A673 (cell line): Measurements from ENCODE around the gene NRDC.

Experiments
- CTCF ChIP-seq: fragments of 300-800, 200-600 bp; sonication (generic); conservative IDR thresholded peaks from 2 replicates; pipeline ENCODE4 v1.5.1; 2017; ENCODE audit warnings: low read depth, mild to moderate bottlenecking, antibody characterized with exemption, low read length, moderate library complexity, mixed read lengths
- EZH2 ChIP-seq: fragments of 200-600 bp; sonication (generic); IDR thresholded peaks from 2 replicates; pipeline ENCODE4 v1.6.1; 2017; ENCODE audit warnings: borderline replicate concordance, low read depth, mild to moderate bottlenecking, mixed read lengths, antibody characterized with exemption, low read length; ENCODE audit not compliant: poor library complexity, severe bottlenecking

DNA sequence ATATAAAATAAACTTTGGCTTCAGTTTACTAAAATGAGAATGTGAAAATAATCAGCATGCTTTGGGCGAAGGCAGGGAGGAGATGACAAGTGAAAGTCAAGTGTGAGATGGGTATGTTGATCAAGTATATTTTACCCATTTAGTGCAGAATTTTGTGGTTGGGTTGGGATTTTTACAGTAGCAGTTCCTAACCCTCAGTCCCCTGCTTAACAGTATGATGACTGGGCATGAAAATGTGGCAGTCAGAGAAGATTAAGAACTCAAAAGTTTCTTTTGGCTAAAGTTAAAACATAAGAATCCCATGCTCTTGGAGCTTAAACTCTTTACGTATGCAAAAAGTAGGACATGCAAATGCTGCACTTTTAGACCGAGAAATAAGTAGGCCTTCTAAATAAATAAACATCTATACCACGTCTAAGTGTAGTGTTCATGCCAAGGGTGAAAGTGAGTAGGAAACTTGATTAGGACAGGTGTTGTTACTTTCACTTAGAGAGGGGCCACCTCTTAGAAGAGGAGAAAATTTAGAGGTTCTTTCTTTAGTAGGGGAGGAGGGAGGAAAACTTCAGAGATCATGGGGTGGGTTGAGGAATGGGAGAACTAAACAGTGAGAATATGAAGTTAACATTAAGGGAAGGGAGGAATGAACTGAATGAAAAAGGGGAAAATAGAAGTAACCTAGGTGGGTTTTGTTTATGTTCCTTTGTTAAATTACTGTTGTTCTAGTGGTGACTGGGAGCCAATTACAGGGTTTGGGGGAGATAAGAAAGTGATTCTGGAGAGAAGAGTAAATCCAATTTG, 133.8 kb downstream of the NRDC start:
- TF ChIP-seq CTCF: no peak
- no peak for TF ChIP-seq EZH2
